Hematopoietic multipotent progenitor cell treated with erythropoietin and hydrocortisone succinate and interleukin-3 and kit ligand, for 4 days (in vitro differentiated cells): Measurements from ENCODE around the gene EPHA6.
"Not testable (repeated sequence)": the region's sequence is repeated elsewhere in the genome, so short reads cannot be mapped to it uniquely, and the experiment has no call there.

Experiments
- DNase-seq: peaks from one replicate; pipeline ENCODE4 v3.0.0-alpha.2; 2015

The EPHA6 gene

GRCh38 chr3:97485206-97485605 is 670.8 kb downstream of the EPHA6 start:
- no peak for DNase-seq

- no peak for DNase-seq
Observed at GRCh38 chr3:97487587-97487986, 673.2 kb downstream of the EPHA6 start.

- no peak for DNase-seq
Observed at GRCh38 chr3:97488741-97489140, 674.3 kb downstream of the EPHA6 start.

GRCh38 chr3:97495896-97496295 is 681.5 kb downstream of the EPHA6 start:
- DNase-seq: no peak

DNA sequence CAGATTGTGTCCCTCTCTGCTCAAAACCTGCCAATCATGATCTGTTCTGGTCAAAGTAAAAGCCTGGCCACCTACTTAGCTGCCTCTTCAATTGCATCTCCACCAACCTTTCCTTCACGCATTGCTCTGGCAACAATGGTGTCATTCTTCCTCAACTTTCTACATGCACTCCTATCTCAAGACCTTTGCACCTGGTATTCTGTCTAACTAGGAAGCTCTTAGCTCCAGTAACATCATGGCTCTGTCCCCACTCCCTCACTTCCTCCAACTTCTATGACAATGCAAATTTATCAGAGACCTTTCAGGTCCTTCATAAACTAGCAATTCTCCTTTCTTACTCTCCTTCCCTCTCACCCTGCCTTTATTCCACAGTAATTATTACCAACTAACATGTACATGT is 682.7 kb downstream of the EPHA6 start:
- DNase-seq: no peak

DNA sequence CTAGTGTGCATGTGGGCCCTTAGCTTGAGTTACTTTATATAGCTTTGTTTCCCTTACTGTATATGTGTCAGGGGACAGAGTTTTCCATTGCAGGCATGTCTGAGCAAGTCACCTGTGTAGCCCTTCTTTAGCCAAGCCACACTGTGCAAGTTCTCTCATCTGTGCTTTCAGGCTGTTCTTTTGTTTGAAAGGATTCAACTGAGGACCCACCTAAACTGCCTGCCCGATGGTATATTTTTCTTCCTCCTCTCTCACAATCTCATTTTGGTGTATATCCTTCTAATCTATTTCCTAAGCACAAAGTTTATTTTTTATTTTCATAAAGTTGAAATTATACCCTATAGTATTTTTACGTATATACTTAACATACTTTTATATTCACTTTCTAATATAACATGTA is 690.1 kb downstream of the EPHA6 start:
- no peak for DNase-seq

DNA sequence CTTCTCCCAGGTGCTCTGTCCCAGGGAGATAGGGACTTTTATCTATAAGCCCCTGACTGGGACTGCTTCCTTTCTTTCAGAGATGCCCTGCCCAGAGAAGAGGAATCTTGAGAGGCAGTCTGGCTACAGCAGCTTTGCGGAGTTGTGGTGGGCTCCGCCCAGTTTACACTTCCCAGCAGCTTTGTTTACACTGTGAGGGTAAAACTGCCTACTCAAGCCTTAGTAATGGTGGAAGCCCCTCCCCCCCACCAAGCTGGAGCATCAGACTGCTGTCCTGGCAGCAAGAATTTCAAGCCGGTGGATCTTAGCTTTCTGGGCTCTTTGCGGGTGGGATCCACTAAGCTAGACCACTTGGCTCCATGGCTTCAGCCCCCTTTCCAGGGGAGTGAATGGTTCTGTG is 696.4 kb downstream of the EPHA6 start:
- no peak for DNase-seq

- no peak for DNase-seq
Observed at GRCh38 chr3:97515076-97515475, 700.7 kb downstream of the EPHA6 start.

- no peak for DNase-seq
Observed at GRCh38 chr3:97530691-97531090, 716.3 kb downstream of the EPHA6 start.

DNA sequence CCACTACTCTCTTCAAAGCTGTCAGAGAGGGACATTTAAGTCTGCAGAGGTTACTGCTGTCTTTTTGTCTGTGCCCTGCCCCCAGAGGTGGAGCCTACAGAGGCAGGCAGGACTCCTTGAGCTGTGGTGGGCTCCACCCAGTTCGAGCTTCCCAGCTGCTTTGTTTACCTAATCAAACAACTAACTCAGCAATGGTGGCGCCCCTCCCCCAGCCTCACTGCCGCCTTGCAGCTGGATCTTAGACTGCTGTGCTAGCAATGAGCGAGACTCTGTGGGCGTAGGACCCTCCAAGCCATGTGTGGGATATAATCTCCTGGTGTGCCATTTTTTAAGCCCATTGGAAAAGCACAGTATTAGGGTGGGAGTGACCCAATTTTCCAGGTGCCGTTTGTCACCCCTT is 733.2 kb downstream of the EPHA6 start:
- not testable (repeated sequence) for DNase-seq

DNA sequence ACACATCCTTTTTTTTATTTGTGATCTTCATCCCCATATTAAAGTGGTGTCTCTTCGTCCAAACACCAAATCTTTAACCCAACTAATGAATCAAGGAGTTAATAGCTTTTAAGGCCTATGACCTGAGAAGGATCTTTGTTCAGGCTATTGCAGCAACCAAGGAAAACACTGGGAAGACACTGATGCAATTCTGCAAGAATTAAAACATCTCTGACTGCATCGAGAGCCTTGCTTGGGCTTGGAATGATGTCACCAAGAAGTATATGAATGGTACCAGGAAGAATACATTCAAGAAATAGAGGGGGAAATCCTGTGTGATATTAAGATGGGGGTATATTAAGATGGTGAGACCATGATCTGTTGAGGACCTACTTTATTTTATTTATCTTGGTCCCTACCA is 736.0 kb downstream of the EPHA6 start:
- no peak for DNase-seq

DNA sequence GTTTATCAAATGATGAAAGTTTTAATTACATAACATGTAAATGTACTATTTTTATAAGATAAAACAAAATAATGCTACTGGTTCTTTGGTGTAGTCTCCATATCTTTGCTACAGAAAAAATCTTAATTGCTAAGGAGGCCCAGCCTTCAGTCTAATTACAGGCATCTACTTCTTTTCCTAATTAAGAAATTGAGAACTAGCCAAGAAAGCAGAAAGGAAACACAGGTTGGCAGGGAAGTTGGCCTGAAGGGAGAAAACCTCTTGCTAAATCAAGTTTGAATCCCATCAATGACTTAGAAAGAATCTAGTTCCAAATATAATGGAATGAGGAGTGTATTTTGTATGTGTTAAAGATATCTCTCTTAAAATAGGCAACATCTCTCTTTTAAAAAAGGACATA is 737.8 kb downstream of the EPHA6 start:
- DNase-seq: no peak

GRCh38 chr3:97575742-97576141 is 761.3 kb downstream of the EPHA6 start:
- peak; percentile 1 for DNase-seq

DNA sequence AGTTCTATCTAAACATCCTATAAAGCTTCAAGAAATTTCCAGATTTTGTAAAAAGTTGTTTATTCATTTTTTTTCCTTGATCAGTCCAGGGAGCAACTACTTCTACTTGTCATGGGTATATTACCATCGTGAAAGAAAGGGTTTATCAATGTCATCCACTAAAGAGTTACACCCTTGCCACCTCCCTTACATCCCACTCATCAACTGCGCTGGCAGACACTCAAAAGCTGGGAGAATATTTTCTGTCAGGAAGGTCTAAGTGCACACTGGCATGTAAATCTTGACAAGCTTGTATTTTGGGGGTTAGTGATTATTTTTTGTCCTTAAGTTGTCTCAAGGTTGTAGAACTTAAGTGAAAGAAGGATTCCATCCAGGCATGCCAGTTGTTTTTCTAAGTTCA is 761.8 kb downstream of the EPHA6 start:
- DNase-seq: no peak

- DNase-seq: no peak
Observed at GRCh38 chr3:97579365-97579764, 765.0 kb downstream of the EPHA6 start.

GRCh38 chr3:97610626-97611025 is 796.2 kb downstream of the EPHA6 start:
- DNase-seq: no peak

DNA sequence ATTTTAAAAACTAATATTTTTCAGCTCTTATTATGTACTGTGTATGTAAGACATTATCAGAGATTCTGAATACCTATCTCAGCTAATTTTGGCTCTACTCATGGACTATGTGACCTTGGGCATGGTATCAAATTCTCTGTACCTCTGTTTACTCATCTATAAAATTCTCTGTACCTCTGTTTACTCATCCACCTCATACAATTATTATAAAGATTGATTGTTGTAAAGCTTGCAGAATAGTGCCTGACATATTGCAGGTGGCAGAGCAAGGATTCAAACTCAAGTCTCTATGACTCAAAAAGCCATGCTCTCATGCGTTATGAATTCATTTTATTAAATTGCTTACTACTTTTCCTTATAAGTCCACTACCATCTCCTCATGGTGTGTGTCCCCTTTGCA is 798.2 kb downstream of the EPHA6 start:
- no peak for DNase-seq

DNA sequence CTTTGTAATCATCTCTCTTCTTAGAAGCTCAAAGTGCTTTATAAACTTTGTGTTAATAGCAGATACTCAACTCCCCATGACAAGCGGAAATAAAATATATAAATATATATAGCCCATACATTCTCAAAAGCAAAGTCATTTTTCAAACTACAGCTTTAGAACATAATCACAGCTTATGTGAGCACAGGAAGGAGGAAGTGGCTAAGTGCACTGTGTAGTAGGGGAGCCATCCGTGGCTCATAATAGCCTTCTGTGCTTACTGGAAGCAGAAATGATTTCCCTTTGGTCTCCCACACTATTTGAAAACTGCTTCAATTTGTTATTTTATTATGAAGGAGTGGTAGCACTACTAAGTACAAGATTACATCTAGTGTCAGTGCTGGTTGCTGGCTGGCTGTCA is 798.7 kb downstream of the EPHA6 start:
- no peak for DNase-seq

DNA sequence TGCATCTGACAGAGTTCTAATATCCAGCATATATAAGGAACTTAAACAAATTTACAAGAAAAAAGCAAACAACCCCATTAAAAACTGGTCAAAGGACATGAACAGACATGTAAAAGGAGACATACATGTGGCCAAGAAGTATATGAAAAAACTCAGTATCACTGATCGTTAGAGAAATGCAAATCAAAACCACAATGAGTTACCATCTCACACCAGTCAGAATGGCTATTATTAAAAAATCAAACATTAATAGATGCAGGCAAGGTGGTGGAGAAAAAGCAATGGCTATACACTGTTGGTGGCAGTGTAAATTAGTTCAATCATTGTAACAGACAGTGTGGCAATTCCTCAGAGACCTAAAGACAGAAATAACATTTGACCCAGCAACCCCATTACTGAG is 806.1 kb downstream of the EPHA6 start:
- not testable (repeated sequence) for DNase-seq

DNA sequence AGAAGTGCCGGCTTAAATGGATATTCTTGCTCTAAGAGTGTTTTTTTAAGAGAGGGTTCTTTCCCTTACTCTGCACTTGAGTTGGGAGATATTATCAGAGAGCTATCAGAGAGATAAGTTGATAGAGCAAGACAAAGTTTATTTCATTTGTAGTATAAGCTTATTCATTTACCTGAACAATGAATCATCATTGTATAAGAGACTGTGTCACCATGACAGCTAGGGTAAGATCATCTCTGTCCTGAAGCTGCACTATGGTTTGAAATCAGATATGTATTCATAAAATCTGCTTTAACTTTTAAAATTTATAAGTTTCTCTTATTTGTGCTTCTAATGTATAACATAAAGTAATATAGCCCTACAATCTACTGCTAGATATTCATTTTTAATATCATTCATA is 822.1 kb downstream of the EPHA6 start:
- DNase-seq: no peak

DNA sequence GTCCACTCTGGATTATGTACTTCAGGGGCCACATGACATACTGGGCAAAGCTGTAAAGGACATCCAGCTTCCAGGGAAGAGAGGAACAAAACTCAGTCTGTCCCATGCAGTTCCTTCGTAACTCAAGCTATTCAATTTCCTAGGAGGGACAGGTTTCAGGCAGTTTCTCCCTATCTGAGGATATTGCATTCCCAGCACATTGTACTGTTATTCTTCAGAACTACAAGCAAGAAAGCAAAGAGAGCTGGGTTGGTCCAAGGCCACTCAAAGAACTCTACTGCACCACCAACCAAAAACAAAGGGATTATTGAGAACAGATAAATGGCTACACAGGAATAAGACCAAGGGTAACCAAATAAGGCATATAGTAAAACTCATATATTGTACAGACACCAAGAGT is 832.5 kb downstream of the EPHA6 start:
- DNase-seq: no peak

DNA sequence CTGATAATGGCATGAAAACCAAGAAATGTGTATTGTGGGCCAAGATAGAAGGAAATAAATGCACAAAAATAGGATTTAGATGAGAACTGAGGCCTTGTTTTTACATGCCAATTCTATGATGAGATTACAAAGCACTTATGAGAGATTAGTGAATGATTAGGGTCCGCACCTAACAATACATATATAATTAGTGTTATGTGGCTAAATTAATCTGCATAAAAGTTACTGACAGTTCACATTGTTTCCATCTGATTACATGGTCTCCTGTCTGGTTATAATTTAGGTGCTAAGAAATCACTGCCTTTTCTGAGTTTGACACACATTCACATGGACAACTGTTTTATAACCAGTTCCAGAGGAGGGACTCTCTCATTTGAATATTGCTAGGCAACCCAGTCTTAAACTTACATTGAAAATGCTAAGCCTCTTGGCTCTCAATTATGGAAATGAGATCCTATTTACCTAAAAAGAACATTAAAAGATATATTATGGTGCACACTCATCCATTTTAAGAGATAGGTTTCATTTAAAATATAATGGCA is 833.1 kb downstream of the EPHA6 start:
- DNase-seq: no peak

GRCh38 chr3:97655971-97656370 is 841.6 kb downstream of the EPHA6 start:
- DNase-seq: no peak

- no peak for DNase-seq
Observed at GRCh38 chr3:97656638-97657037, 842.2 kb downstream of the EPHA6 start.

DNA sequence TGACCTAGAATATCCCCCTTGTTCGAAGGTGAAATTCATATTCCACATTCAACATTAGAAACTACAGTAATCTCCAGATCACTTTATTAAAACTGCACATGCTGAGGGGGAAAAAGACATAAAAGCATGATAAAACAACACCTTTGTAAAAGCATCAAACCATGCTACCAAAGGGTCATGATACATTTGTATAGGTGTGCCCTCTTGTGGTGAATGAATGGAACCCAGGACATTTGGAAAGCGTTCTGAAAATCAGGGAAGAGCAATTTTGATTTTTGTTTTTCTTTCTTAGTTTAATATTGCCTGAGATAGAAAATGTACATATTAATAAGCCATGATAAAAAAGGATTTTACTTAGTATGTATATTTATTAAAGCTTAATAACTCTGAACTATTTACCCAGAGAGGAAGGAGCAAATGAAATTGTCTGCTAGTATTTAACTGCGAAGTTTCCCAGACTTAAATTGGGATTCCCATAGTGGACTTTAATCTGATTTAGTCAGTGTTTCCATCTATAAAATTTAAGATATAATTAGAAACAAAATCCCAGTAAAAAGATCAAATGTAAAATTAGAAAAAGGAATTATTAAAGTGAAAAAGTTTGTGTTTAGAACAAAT is 844.4 kb downstream of the EPHA6 start:
- DNase-seq: peak; percentile 52
